NT2/D1 (cell line): ENCODE measurements around the gene TRPM4.

Experiments used
- DNase-seq: peaks from one replicate; pipeline ENCODE4 v3.0.0-alpha.2; 2011; ENCODE audit warnings: low read depth, low spot score
- H3K27me3 ChIP-seq: 2 replicates; pipeline ENCODE4 v1.6.0; 2011; ENCODE audit warnings: mild to moderate bottlenecking; ENCODE audit not compliant: insufficient read length, insufficient read depth
- H3K36me3 ChIP-seq: 2 replicates; pipeline ENCODE4 v1.6.1; 2011; ENCODE audit warnings: mild to moderate bottlenecking, low read length, mixed read lengths; ENCODE audit not compliant: insufficient read depth, insufficient read length
- H3K4me1 ChIP-seq: 2 replicates; pipeline ENCODE4 v1.5.1; 2011; ENCODE audit not compliant: insufficient read depth, insufficient read length
- H3K4me3 ChIP-seq: 2 replicates; pipeline ENCODE4 v1.5.1; 2011; ENCODE audit warnings: low read depth; ENCODE audit not compliant: insufficient read length
- H3K9ac ChIP-seq: 2 replicates; pipeline ENCODE4 v1.6.0; 2011; ENCODE audit warnings: low read depth; ENCODE audit not compliant: insufficient read length
- H3K9me3 ChIP-seq: 2 replicates; pipeline ENCODE4 v1.5.1; 2011; ENCODE audit warnings: mild to moderate bottlenecking, low read length; ENCODE audit not compliant: insufficient read depth
- SUZ12 ChIP-seq: IDR thresholded peaks from 2 replicates; pipeline ENCODE4 v1.6.1; 2011; ENCODE audit not compliant: insufficient read length, insufficient read depth; ENCODE audit errors: extremely low read depth
- YY1 ChIP-seq: IDR thresholded peaks from 2 replicates; pipeline ENCODE4 v1.6.1; 2011; ENCODE audit not compliant: insufficient read length, insufficient read depth
- ZNF274 ChIP-seq: IDR thresholded peaks from 2 replicates; pipeline ENCODE4 v1.6.1; 2011; ENCODE audit warnings: mild to moderate bottlenecking, low read depth, low read length

TRPM4 gene

GRCh38 chr19:49154279-49154678 lies 3.3 kb upstream of the TRPM4 start:
- no peak overlapping the region for H3K9ac ChIP-seq
- TF ChIP-seq SUZ12 (no peak), ZNF274 (no peak)
- H3K9me3 ChIP-seq = no peaks in the 10 kb centered on the region
- no peak for DNase-seq
- no peaks in the 10 kb centered on the region for H3K36me3 ChIP-seq
- H3K4me1 ChIP-seq = peaks cover 9% of the 10 kb centered on the region
- no peak overlapping the region for H3K4me3 ChIP-seq
- H3K27me3 ChIP-seq = peaks cover 22% of the 10 kb centered on the region

- Histone ChIP-seq H3K4me1 (peaks cover 6% of the 10 kb centered on the region), H3K9me3 (no peaks in the 10 kb centered on the region), H3K9ac (no peak within 1 kb of the TSS), H3K4me3 (no peak within 1 kb of the TSS), H3K27me3 (peaks cover 22% of the 10 kb centered on the region), H3K36me3 (no peaks in the 10 kb centered on the region)
- no peak for DNase-seq
- no peak for TF ChIP-seq YY1
- TF ChIP-seq SUZ12 = no peak
- no peak for TF ChIP-seq ZNF274
Measured at GRCh38 chr19:49155005-49155819, 2.4 kb upstream of the TRPM4 start, which contains the start of gene HRC. Gene HRC (minus strand): TSS chr19:49155396. CDS start chr19:49155237, 159 bp downstream.

- no peak for DNase-seq
- TF ChIP-seq ZNF274 (no peak), SUZ12 (no peak), YY1 (no peak)
- H3K4me1 ChIP-seq = peaks cover 6% of the 10 kb centered on the region
- no peak overlapping the region for H3K4me3 ChIP-seq
- no peak overlapping the region for H3K9ac ChIP-seq
- no peaks in the 10 kb centered on the region for H3K9me3 ChIP-seq
- peaks cover 22% of the 10 kb centered on the region for H3K27me3 ChIP-seq
- no peaks in the 10 kb centered on the region for H3K36me3 ChIP-seq
Measured at GRCh38 chr19:49155820-49156346, 1.7 kb upstream of the TRPM4 start.

GRCh38 chr19:49160450-49161189 lies 3.0 kb downstream of the TRPM4 start:
- Histone ChIP-seq H3K36me3 (no peaks in the 10 kb centered on the region), H3K9ac (no peak overlapping the region), H3K27me3 (peaks cover 3% of the 10 kb centered on the region), H3K4me3 (no peak overlapping the region), H3K4me1 (peaks cover 7% of the 10 kb centered on the region), H3K9me3 (no peaks in the 10 kb centered on the region)
- no peak for DNase-seq
- TF ChIP-seq YY1 (no peak), ZNF274 (no peak), SUZ12 (no peak)

GRCh38 chr19:49161987-49162386 lies 4.4 kb downstream of the TRPM4 start:
- Histone ChIP-seq H3K27me3 (peaks cover 3% of the 10 kb centered on the region), H3K36me3 (no peaks in the 10 kb centered on the region), H3K4me3 (no peak overlapping the region), H3K9ac (no peak overlapping the region), H3K9me3 (no peaks in the 10 kb centered on the region), H3K4me1 (peaks cover 9% of the 10 kb centered on the region)
- TF ChIP-seq SUZ12 (no peak), ZNF274 (no peak), YY1 (no peak)
- DNase-seq = no peak

- Histone ChIP-seq H3K4me3 (no peak overlapping the region), H3K9ac (no peak overlapping the region), H3K4me1 (peaks cover 8% of the 10 kb centered on the region), H3K9me3 (no peaks in the 10 kb centered on the region), H3K36me3 (no peaks in the 10 kb centered on the region), H3K27me3 (no peaks in the 10 kb centered on the region)
- TF ChIP-seq YY1 (no peak), ZNF274 (no peak), SUZ12 (no peak)
- no peak for DNase-seq
Measured at GRCh38 chr19:49165111-49165750, 7.6 kb downstream of the TRPM4 start.

- H3K4me1 ChIP-seq = peaks cover 8% of the 10 kb centered on the region
- no peaks in the 10 kb centered on the region for H3K9me3 ChIP-seq
- H3K4me3 ChIP-seq = no peak overlapping the region
- H3K36me3 ChIP-seq = no peaks in the 10 kb centered on the region
- no peaks in the 10 kb centered on the region for H3K27me3 ChIP-seq
- TF ChIP-seq YY1 (no peak), ZNF274 (no peak), SUZ12 (no peak)
- no peak for DNase-seq
- no peak overlapping the region for H3K9ac ChIP-seq
Measured at GRCh38 chr19:49165865-49166301, 8.3 kb downstream of the TRPM4 start.
